Measurements from ENCODE around the gene PCDH9. TPM values are rescaled to one million over a fixed set of nuclear protein-coding genes. Genes with fewer than 3 reads are reported as not detected.

Gene PCDH9
- total RNA-seq, 1 donor from 2014 or later, result 20.2 TPM

DNA sequence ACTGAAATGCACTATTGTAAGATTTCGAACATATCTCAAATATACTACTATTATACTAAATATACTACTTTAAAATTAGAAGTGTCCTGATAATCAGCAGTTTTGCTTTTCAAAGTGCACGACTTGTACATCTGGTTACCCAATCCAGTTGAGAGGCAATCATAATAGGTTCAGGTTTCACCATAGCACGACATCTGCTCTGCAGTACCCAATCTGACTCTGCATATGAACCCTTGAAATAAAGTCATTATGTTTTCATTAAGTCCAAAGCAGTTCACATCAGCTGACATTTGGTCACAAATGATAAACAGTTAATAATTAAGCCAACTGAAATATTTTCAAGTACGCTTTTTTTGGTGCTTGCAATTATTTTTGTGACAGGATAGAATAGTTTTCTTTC is 90.6 kb downstream of the PCDH9 start:
- TF ChIP-seq, protein P1, sequence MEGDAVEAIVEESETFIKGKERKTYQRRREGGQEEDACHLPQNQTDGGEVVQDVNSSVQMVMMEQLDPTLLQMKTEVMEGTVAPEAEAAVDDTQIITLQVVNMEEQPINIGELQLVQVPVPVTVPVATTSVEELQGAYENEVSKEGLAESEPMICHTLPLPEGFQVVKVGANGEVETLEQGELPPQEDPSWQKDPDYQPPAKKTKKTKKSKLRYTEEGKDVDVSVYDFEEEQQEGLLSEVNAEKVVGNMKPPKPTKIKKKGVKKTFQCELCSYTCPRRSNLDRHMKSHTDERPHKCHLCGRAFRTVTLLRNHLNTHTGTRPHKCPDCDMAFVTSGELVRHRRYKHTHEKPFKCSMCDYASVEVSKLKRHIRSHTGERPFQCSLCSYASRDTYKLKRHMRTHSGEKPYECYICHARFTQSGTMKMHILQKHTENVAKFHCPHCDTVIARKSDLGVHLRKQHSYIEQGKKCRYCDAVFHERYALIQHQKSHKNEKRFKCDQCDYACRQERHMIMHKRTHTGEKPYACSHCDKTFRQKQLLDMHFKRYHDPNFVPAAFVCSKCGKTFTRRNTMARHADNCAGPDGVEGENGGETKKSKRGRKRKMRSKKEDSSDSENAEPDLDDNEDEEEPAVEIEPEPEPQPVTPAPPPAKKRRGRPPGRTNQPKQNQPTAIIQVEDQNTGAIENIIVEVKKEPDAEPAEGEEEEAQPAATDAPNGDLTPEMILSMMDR (conservative IDR thresholded peaks at IDR 0.05), result no peak
- DNase-seq (ENCODE audit: extremely low spot score, unreplicated experiment), result no peak
- H3K27me3 Mint-ChIP-seq, result no peaks in the 10 kb centered on the region
- no peaks in the 10 kb centered on the region for H3K36me3 Mint-ChIP-seq
- H3K4me3 Mint-ChIP-seq, result no peak overlapping the region
- no peaks in the 10 kb centered on the region for H3K9me3 Mint-ChIP-seq
- peaks cover 10% of the 10 kb centered on the region for H3K4me1 Mint-ChIP-seq (ENCODE audit: unreplicated experiment)
- no peak overlapping the region for H3K27ac Mint-ChIP-seq

- Mint-ChIP-seq H3K27ac (no peak overlapping the region), H3K9me3 (no peaks in the 10 kb centered on the region), H3K4me3 (no peak overlapping the region), H3K27me3 (no peaks in the 10 kb centered on the region), H3K36me3 (no peaks in the 10 kb centered on the region), H3K4me1 (ENCODE audit: unreplicated experiment) (peaks cover 16% of the 10 kb centered on the region)
- no peak for DNase-seq (ENCODE audit: extremely low spot score, unreplicated experiment)
- TF ChIP-seq, protein P1 (conservative IDR thresholded peaks at IDR 0.05), result no peak
Observed at GRCh38 chr13:67138970-67139369, 91.2 kb downstream of the PCDH9 start.

DNA sequence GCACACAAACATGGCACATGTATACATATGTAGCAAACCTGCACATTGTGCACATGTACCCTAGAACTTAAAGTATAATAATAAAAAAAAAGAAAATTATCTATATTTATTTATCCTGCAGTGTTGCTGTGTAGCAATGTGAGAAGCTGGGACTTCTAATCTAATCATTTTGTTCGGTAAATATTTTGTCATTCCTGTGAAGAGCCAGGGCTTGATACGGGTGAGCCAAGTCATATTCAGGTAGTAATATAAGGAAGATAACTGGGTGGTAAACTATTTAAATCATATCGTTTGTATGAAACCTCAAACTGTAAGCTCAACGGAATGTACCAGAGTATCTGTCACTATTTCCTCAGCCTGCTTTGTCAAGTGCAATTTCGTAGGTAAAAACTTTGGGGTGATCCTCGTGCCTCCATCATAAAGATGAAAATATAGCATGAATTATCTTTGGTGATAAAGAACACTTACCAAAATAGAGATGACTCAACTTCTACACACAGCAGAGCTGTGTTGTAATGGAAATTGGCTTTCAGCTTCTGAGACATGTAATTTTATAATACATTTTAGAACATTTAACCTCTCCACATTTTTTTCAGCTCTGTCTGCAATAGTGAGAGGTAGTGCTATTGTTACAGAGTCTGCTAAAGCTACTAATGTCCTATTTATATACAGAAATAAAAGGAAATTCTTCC is 92.9 kb downstream of the PCDH9 start:
- H3K4me1 Mint-ChIP-seq (ENCODE audit: unreplicated experiment), result peaks cover 16% of the 10 kb centered on the region
- no peaks in the 10 kb centered on the region for H3K36me3 Mint-ChIP-seq
- H3K9me3 Mint-ChIP-seq, result no peaks in the 10 kb centered on the region
- DNase-seq (ENCODE audit: extremely low spot score, unreplicated experiment), result no peak
- H3K27ac Mint-ChIP-seq, result no peak overlapping the region
- no peak overlapping the region for H3K4me3 Mint-ChIP-seq
- TF ChIP-seq, protein P1 (conservative IDR thresholded peaks at IDR 0.05), result no peak
- H3K27me3 Mint-ChIP-seq, result no peaks in the 10 kb centered on the region

GRCh38 chr13:67136157-67136556 is 94.0 kb downstream of the PCDH9 start:
- TF ChIP-seq, protein P1 (conservative IDR thresholded peaks at IDR 0.05), result no peak
- DNase-seq (ENCODE audit: extremely low spot score, unreplicated experiment), result no peak
- Mint-ChIP-seq H3K27me3 (no peaks in the 10 kb centered on the region), H3K9me3 (no peaks in the 10 kb centered on the region), H3K4me1 (ENCODE audit: unreplicated experiment) (peaks cover 16% of the 10 kb centered on the region), H3K27ac (no peak overlapping the region), H3K4me3 (no peak overlapping the region), H3K36me3 (no peaks in the 10 kb centered on the region)

- Mint-ChIP-seq H3K4me3 (no peak overlapping the region), H3K36me3 (no peaks in the 10 kb centered on the region), H3K27me3 (no peaks in the 10 kb centered on the region), H3K9me3 (no peaks in the 10 kb centered on the region), H3K4me1 (ENCODE audit: unreplicated experiment) (peaks cover 16% of the 10 kb centered on the region), H3K27ac (no peak overlapping the region)
- DNase-seq (ENCODE audit: extremely low spot score, unreplicated experiment), result no peak
- TF ChIP-seq, protein P1 (conservative IDR thresholded peaks at IDR 0.05), result no peak
Observed at GRCh38 chr13:67135356-67135755, 94.8 kb downstream of the PCDH9 start.

Data from type B pancreatic cell (in vitro differentiated cells).